GF-D8 (cell line): ENCODE measurements around the gene HCN4.

Experiments used
- DNase-seq: peaks from one replicate; lab custom pipeline; 2025; lab: John Stamatoyannopoulos, UW

Gene HCN4

GRCh38 chr15:73346735-73347312 lies 21.9 kb downstream of the HCN4 start:
- no peak for DNase-seq

- DNase-seq: no peak
Measured at GRCh38 chr15:73345658-73346057, 23.1 kb downstream of the HCN4 start.

- DNase-seq: no peak
Measured at GRCh38 chr15:73344056-73344455, 24.7 kb downstream of the HCN4 start.

GRCh38 chr15:73341886-73342600 lies 26.7 kb downstream of the HCN4 start:
- DNase-seq: no peak

GRCh38 chr15:73340502-73341192 lies 28.1 kb downstream of the HCN4 start:
- DNase-seq: no peak

GRCh38 chr15:73338606-73339374 lies 30.0 kb downstream of the HCN4 start:
- DNase-seq: no peak

- DNase-seq: no peak
Measured at GRCh38 chr15:73338058-73338457, 30.7 kb downstream of the HCN4 start.

GRCh38 chr15:73337187-73337586 lies 31.6 kb downstream of the HCN4 start:
- DNase-seq: no peak

GRCh38 chr15:73336756-73337155 lies 32.0 kb downstream of the HCN4 start:
- DNase-seq: no peak

GRCh38 chr15:73335471-73335870 lies 33.3 kb downstream of the HCN4 start:
- DNase-seq: no peak

GRCh38 chr15:73335026-73335425 lies 33.7 kb downstream of the HCN4 start:
- DNase-seq: no peak

GRCh38 chr15:73334086-73334485 lies 34.7 kb downstream of the HCN4 start:
- no peak for DNase-seq

GRCh38 chr15:73333001-73333400 lies 35.8 kb downstream of the HCN4 start:
- no peak for DNase-seq

GRCh38 chr15:73331991-73332925 lies 36.5 kb downstream of the HCN4 start:
- no peak for DNase-seq

GRCh38 chr15:73331501-73331900 lies 37.3 kb downstream of the HCN4 start:
- no peak for DNase-seq

- DNase-seq: no peak
Measured at GRCh38 chr15:73330206-73331051, 38.3 kb downstream of the HCN4 start.

- DNase-seq: no peak
Measured at GRCh38 chr15:73329501-73330200, 39.1 kb downstream of the HCN4 start.

GRCh38 chr15:73328981-73329380 lies 39.8 kb downstream of the HCN4 start:
- DNase-seq: no peak

GRCh38 chr15:73328149-73328820 lies 40.5 kb downstream of the HCN4 start:
- DNase-seq: no peak
